Body of pancreas (tissue), 4 donors: ENCODE results near the gene PREX1. TPM values are rescaled to one million over a fixed set of nuclear protein-coding genes. Genes with fewer than 3 reads are reported as not detected.

Experiments
- ATAC-seq: fragments of 150-250 bp; one replicate; pipeline ENCODE4 v1.9.1; 2016
- DNase-seq, 4 donors: peaks; one replicate each; pipeline ENCODE4 v3.0.0-alpha.2; 2019
- H3K27ac ChIP-seq, 4 donors: fragments of 200-600 bp; sonication (generic); 1 replicate in 3 of 4; 2 replicates in 1 of 4; pipeline versions ENCODE4 v1.5.1 to v1.6.1; 2016 to 2019; ENCODE audit warnings: mild to moderate bottlenecking in 1 of 4, mixed read lengths in 1 of 4, moderate library complexity in 1 of 4
- H3K27me3 ChIP-seq, 2 donors: fragments of 200-600 bp; sonication (generic); one replicate each; pipeline ENCODE4 v1.6.0; 2016; ENCODE audit warnings: mild to moderate bottlenecking in 1 of 2
- H3K36me3 ChIP-seq, 2 donors: fragments of 200-600 bp; sonication (generic); replicated peaks in 1 of 2; 2 replicates each; pipeline ENCODE4 v1.5.1; 2016; ENCODE audit warnings: low read depth in 2 of 2; ENCODE audit not compliant: insufficient read depth in 1 of 2
- H3K4me1 ChIP-seq: fragments of 200-600 bp; sonication (generic); one replicate; pipeline ENCODE4 v1.6.0; 2016
- H3K4me3 ChIP-seq, 2 donors: fragments of 200-600 bp; sonication (generic); 1 replicate in 1 of 2; 2 replicates in 1 of 2; pipeline ENCODE4 v1.5.1; 2016 to 2019
- H3K9me3 ChIP-seq, 3 donors: fragments of 200-600 bp; sonication (generic); 1 replicate in 2 of 3; 2 replicates in 1 of 3; pipeline ENCODE4 v1.5.1; 2016
- CTCF ChIP-seq, 7 experiments: fragments of 450-650 bp in 4 of 7; fragments of 200-600 bp in 3 of 7; sonication (generic) in 3 of 7; IDR thresholded peaks; one replicate each; pipeline ENCODE4 v1.5.1; 2016 to 2019; ENCODE audit warnings: antibody characterized with exemption in 7 of 7
- POLR2A ChIP-seq, 3 donors: fragments of 450-650 bp; IDR thresholded peaks; one replicate each; pipeline ENCODE4 v1.6.1; 2016; ENCODE audit warnings: antibody characterized with exemption in 3 of 3, mild to moderate bottlenecking in 2 of 3
- WGBS, 2 donors: methylation state at CpG; one replicate each; pipeline ENCODE4 v1.1.5; 2017; 5-methylcytosine and 5-hydroxymethylcytosine counted together
- intact Hi-C: fragments of 100-400 bp; cut with DNase I; formaldehyde crosslinking; loops from one replicate; pipeline ENCODE4 v1.15.1; 2023
- total RNA-seq, 2 donors: library from RNA; depleted of rRNA; stranded (reverse); fragments of >200 nt; gene quantifications; one replicate each; pipeline ENCODE4 v1.1.0, GENCODE V29; 2016

Gene PREX1
- total RNA-seq, 2 donors from 2014 or later, result 9.1 to 14.5 TPM

- Histone ChIP-seq H3K9me3 (no peaks in the 10 kb centered on the region), H3K36me3 (no peaks in the 10 kb centered on the region), H3K4me1 (no peaks in the 10 kb centered on the region), H3K27me3 (no peaks in the 10 kb centered on the region), H3K27ac (no peak overlapping the region), H3K4me3 (no peak overlapping the region)
- intact Hi-C loops, result no loop called here
- 64 to 85% methylated on average over 1 of the region's 1 CpG for WGBS, 2 donors
- TF ChIP-seq CTCF (IDR thresholded peaks at IDR 0.05) (no peak), POLR2A (IDR thresholded peaks at IDR 0.05) (no peak)
- ATAC-seq, result no peak
- DNase-seq, result no peak
Observed at GRCh38 chr20:48862279-48862678, 34.5 kb upstream of the PREX1 start.

- WGBS, 2 donors, result 84 to 100% methylated on average over 1 to 2 of the region's 2 CpGs
Observed at GRCh38 chr20:48861444-48861843, 33.6 kb upstream of the PREX1 start.

GRCh38 chr20:48858075-48858790, 30.4 kb upstream of the PREX1 start:
- peak overlapping the region in 1 of 4 donors; percentile 13 for H3K27ac ChIP-seq
- DNase-seq, result peak in 1 of 4 donors; percentile 53

More at GRCh38 chr20:48861444-48861843, 33.6 kb upstream of the PREX1 start:
- Histone ChIP-seq H3K4me1 (no peaks in the 10 kb centered on the region), H3K4me3 (no peak overlapping the region), H3K36me3 (no peaks in the 10 kb centered on the region), H3K27ac (no peak overlapping the region), H3K9me3 (no peaks in the 10 kb centered on the region), H3K27me3 (no peaks in the 10 kb centered on the region)
- intact Hi-C loops, result no loop called here
- DNase-seq (no peak), ATAC-seq (no peak)
- TF ChIP-seq POLR2A (IDR thresholded peaks at IDR 0.05) (no peak), CTCF (IDR thresholded peaks at IDR 0.05) (no peak)

GRCh38 chr20:48856130-48856529, 28.3 kb upstream of the PREX1 start:
- WGBS, 2 donors, result 89 to 94% methylated on average over 5 of the region's 5 CpGs
- no peaks in the 10 kb centered on the region for H3K4me1 ChIP-seq
- no peaks in the 10 kb centered on the region for H3K36me3 ChIP-seq
- no peak for ATAC-seq
- DNase-seq, result no peak
- H3K27ac ChIP-seq, result no peak overlapping the region
- TF ChIP-seq POLR2A (IDR thresholded peaks at IDR 0.05), result no peak
- H3K4me3 ChIP-seq, result no peak overlapping the region
- intact Hi-C loops, result no loop called here
- H3K27me3 ChIP-seq, result no peaks in the 10 kb centered on the region
- H3K9me3 ChIP-seq, result no peaks in the 10 kb centered on the region

More at GRCh38 chr20:48858075-48858790, 30.4 kb upstream of the PREX1 start:
- no peak for ATAC-seq
- WGBS, 2 donors, result 66 to 73% methylated on average over 5 to 6 of the region's 6 CpGs
- TF ChIP-seq CTCF (IDR thresholded peaks at IDR 0.05) (no peak), POLR2A (IDR thresholded peaks at IDR 0.05) (no peak)
- no peaks in the 10 kb centered on the region for H3K36me3 ChIP-seq
- no peak overlapping the region for H3K4me3 ChIP-seq
- intact Hi-C loops, result no loop called here
- no peaks in the 10 kb centered on the region for H3K9me3 ChIP-seq
- H3K27me3 ChIP-seq, result no peaks in the 10 kb centered on the region
- H3K4me1 ChIP-seq, result no peaks in the 10 kb centered on the region

- TF ChIP-seq POLR2A (IDR thresholded peaks at IDR 0.05) (no peak), CTCF (IDR thresholded peaks at IDR 0.05) (no peak)
- DNase-seq (no peak), ATAC-seq (no peak)
- H3K4me1 ChIP-seq, result no peaks in the 10 kb centered on the region
- H3K27me3 ChIP-seq, result no peaks in the 10 kb centered on the region
- no peaks in the 10 kb centered on the region for H3K36me3 ChIP-seq
- intact Hi-C loops, result no loop called here
- no peak overlapping the region for H3K27ac ChIP-seq
- H3K4me3 ChIP-seq, result no peak overlapping the region
- 85 to 86% methylated on average over 4 of the region's 4 CpGs for WGBS, 2 donors
- no peaks in the 10 kb centered on the region for H3K9me3 ChIP-seq
Observed at GRCh38 chr20:48855046-48855445, 27.2 kb upstream of the PREX1 start.
